M059J (cell line): ENCODE measurements around the gene ARHGAP18. TPM values are rescaled to one million over a fixed set of nuclear protein-coding genes. Genes with fewer than 3 reads are reported as not detected.
A peak's percentile ranks its signal among the peaks of the same experiment; 100 is the strongest.
"Not testable (repeated sequence)": the region's sequence is repeated elsewhere in the genome, so short reads cannot be mapped to it uniquely, and the experiment has no call there.

ENCODE experiments used
- DNase-seq: peaks from one replicate; pipeline ENCODE4 v3.0.0-alpha.2; 2012; ENCODE audit warnings: low read depth
- total RNA-seq: library from RNA; depleted of rRNA; stranded (reverse); fragments of >200 nt; shearing (Covaris generic); gene quantifications from 2 replicates; pipeline ENCODE4 v1.2.3, GENCODE V29; 2014

ARHGAP18 gene
- total RNA-seq, 1 experiment from 2014 or later, result 31.2 TPM

DNA sequence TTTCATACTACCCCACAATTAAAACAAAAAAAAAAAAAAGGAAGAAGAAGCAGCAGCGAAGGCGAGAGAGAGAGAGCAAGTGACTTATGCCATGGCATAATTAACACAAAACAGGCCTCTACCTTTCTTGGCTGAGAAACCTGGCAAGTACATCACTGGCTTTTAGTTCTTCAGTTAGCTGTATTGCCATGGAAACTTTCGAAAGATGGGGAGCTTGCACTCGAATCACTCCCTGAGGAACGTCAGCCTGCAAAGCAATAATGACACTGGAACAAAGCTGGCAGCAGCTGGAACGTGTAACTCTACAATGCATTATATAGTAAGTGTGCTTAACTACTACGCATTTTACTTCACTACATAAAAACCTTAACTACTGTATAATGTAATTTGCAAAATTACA, 126.1 kb downstream of the ARHGAP18 start:
- no peak for DNase-seq

DNA sequence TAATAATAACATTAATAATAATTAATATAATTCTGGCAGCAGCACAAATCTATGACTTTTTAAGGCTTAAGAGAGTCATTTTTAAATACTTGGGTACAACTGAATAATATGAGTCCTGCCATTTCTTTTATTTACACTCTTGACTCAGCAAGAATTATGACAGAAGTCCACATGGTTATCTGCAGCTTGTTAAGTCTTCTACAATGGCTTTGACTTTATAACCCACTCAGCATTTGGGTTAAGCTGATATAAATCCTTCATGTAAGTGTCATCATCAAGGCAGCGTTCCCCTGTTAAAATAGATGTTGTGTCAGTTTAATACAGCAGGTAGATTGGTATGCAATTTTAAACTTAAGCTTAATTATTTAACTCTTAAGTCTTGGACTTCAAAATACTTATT, 131.7 kb downstream of the ARHGAP18 start:
- no peak for DNase-seq

DNA sequence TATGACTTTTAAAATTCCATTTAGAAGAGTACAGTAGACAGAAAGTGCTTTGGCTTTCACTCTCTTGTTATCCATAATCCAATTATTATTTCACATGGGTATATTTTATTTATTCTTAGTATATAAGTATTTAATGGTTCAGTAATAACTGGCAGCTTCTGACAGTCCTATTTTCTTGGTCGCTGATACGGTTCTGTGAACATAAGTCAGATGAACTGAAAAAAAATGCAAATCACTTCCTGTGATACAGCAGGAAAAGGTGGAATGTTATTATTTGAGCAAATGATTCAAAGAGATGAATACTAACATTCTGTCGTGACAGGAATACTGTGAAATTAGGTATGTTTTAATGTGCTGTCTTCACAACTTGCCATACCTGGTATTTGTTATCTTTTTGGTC, 132.3 kb downstream of the ARHGAP18 start:
- no peak for DNase-seq

DNA sequence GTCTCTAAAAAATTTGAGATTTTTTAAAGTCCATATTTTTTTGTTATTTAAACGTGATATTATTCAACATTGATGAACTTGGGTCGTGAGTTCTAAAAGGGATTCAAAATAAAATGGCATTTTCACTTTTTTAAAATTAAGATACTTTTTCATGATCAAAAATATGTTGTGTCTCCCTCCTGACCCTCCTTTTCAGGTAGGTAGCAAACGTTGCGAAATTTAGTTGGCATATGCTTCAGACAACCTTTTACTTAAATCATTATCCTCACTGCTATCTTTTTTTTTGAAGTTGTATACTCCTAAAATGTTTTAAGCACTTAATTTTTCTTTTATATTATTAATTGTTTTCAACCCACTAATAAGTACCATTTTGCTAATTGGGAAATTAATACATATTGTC, 133.5 kb downstream of the ARHGAP18 start:
- DNase-seq, result no peak

DNA sequence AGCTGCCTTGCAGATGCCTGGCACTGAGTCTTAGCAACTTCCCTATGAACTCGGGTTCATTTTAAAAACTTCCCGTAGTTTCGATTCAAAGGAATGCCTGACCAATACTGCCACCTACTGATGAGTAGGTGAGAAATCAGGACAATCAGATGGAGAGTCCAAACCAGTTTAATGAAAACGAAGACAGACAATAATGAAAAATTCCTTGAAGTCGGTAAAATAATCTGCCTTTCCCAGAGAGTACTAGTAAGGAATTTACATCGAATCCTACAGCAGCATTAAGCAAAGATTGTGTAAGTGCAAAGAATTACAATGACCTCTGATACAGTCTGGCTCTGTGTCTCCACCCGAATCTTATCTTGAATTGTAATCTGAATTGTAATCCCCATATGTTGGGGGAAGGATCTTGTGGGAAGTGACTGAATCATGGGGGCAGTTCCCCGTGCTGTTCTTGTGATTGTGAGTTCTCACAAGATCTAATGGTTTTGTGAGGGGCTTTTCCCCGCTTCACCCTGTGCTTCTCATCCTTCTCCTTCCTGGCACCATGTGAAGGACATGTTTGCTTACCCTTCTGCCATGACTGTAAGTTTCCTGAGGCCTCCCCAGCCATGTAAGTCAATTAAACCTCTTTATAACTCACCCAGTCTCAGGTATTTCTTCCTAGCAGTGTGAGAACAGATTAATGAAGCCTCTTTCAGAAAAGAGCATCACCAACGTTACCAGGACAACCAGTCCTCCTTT, 134.4 kb downstream of the ARHGAP18 start:
- peak; percentile 74 for DNase-seq

DNA sequence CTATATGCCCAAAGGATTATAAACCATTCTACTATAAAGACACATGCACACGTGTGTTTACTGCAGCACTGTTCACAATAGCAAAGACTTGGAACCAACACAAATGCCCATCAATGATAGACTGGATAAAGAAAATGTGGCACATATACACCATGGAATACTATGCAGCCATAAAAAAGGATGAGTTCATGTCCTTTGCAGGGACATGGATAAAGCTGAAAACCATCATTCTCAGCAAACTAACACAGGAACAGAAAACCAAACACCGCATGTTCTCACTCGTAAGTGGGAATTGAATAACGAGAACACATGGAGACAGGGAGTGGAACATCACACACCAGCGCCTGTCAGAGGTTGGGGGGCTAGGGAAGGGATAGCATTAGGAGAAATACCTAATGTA, 135.4 kb downstream of the ARHGAP18 start:
- DNase-seq, result not testable (repeated sequence)

DNA sequence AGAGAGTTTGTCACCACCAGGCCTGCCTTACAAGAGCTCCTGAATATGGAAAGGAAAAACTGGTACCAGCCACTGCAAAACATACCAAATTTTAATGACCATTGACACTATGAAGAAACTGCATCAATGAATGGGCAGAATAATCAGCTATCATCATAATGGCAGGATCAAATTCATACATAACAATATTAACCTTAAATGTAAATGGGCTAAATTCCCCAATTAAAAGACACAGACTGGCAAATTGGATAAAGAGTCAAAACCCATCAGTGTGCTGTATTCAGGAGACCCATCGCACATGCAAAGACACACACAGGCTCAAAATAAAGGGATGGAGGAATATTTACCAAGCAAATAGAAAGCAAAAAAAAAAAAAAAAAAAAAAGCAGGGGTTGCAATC, 139.0 kb downstream of the ARHGAP18 start:
- not testable (repeated sequence) for DNase-seq

DNA sequence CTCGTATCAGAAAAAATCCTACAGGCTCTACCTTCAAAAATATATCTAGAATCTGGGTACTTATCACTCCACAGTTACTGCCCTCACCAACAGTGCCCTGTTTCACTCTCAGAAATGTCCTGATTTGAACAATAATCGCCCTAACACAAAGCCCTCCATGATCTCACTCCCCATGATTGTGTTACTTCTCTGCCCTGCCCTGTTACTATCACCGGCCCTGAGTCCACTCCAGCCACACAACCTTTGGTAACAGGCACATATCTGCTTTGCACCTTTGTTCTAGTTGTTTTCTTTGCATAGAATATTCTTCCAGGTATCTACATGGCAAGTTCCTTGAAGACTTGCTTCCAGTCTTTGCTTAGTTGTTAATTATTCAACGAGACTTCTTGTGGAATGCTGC, 142.0 kb downstream of the ARHGAP18 start:
- DNase-seq, result no peak

DNA sequence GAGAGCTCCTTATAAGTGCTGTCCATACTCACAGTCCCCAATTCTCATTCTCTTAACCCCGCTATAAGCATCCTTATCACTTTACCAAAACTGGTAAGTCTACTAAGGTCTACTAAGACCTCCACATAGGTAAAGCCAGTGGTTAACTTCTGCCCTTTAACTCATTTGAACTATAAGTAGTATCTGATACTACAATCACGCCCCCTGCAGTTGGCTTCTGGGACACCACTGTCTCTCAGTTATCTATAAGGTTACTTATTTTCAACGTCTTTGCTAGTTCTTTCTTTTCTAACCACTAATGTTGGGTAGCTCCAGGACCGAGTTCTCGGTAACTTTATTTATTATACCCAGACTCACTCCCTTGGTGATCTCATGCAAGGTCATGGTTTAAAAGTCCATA, 142.6 kb downstream of the ARHGAP18 start:
- peak; percentile 49 for DNase-seq

DNA sequence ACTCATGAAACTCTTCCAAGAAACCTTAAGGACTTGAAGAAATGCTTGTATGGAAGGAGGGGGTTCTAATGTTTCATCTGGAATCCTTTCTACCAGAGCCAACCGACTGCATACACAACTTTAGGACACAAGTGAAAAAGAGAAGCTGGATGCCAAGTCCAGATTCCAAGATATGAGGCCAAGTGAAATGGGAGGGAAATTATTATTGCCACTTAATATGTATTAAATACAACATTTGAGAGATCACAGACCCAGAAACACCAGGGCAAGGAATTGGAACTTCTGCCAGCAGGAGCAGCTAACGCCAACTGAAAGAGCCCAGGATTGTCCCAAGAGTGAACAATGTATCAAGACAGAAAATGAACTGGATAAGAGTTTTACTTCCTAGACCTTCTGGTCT, 144.2 kb downstream of the ARHGAP18 start:
- DNase-seq, result no peak

DNA sequence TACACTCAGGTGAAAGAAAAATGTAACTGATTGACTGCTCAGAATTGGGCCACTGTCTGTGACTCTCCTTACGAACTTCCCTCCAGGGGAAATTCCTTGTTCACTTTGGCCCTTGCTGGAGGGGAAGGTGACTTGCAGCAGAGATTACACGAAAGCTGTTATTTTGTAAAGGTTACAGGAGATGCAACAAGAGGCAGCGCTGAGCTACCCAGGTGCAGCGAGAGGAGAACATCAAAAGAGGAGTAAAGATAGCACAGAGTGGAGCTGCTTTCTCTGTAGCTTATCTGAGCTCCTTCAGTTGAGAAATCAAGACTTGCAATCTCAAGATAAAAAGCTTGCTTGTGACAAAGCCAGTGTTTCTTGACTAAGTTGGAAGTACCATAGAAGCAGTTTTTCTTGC, 144.6 kb downstream of the ARHGAP18 start:
- no peak for DNase-seq

DNA sequence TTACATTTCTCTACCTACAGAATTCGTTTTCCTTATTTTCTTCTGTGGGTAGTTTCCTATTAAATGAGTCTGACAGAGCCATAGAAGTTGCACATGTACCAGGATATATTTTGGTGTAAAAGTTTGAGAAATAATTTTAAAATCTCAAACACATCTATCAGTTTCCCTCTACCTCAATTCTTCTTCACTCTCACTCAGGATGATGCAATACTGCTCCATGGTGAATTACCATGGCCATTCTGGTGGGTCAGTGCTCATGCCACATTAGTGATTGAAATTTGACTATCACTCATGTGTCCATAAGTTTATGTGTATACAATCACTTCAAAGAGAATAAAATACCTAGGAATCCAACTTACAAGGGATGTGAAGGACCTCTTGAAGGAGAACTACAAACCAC, 151.7 kb downstream of the ARHGAP18 start:
- DNase-seq, result no peak

DNA sequence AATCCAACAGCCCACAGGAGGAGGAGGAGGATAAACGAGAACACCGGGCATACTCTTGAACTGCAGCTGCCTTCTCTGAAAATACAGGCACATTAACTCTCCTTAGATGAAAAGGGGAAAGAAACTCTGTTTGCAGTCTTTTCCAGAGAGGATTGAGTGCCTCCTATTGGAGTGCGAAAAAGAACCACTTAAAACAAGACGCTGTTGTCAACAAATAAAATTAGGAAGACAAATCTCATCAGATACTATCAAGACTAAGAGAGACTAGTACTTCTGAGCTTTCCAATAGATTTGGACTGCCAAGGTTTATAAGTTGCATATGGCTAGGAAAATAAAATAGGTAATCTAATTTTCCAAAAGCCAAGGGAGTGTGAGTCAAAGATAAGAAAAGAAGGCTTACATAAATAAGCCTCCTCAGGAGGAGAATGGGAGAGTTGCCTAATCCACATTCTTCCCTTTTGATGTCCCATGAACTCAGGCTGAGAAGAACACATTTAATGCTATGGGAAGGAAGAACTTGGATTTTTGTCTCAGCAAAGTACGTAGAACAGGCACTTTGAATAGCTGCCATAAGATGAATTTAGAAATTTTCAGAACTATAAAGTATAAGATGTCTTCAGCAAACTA, 154.7 kb downstream of the ARHGAP18 start:
- no peak for DNase-seq

DNA sequence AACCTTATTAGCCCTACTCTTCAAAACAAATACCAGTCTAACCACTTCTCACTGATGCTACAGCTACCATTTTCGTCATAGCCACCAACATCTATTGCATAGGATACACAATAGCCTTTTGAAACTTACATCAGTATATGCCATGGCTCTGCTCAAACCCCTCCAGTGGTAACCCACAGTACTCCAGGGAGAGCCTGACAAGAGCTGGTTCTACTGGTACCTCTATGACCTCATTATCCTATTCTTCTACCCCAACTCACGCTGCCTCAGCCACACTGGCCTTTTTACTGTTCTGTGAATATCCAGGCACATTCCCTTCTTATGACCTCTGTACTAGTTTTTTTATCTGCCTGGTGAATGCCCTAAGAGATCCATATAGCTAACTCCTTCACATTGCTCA, 157.6 kb downstream of the ARHGAP18 start:
- DNase-seq, result no peak

DNA sequence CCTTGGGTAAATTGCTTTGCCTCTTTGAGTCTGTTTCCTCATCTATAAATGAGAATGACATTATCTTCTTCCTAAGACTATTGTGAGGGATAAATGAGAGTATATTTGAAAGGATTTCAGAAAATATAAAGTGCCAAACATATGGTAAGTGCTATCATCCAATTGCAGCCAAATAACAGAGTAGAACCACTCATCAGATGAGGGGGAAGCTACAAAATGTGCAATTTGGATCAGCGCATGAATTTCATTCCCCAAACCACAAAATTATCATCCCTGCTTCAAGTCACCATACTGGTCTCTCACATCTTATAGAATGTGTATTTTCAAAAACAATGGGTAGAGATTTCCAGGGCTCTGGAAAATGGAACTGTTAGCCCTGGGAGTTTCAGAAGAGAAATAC, 158.5 kb downstream of the ARHGAP18 start:
- DNase-seq, result no peak

DNA sequence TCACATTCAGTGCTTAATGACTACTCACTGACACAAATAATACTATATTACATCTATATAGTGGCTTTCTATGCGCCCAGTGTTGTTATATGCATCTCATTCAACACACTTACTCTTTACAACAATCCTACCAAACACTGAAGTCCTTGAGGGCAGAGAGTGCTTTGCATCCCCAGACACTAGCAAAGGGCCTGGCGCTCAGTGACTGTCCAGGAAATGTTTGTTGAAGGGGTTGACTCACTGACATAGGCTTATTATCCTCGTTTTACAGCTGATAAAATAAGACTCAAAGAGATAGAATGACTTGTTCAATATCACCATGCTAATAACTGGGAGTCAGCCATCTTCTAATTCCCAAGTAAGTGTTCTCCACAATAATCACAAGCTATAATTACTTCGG, 163.3 kb downstream of the ARHGAP18 start:
- DNase-seq, result no peak

DNA sequence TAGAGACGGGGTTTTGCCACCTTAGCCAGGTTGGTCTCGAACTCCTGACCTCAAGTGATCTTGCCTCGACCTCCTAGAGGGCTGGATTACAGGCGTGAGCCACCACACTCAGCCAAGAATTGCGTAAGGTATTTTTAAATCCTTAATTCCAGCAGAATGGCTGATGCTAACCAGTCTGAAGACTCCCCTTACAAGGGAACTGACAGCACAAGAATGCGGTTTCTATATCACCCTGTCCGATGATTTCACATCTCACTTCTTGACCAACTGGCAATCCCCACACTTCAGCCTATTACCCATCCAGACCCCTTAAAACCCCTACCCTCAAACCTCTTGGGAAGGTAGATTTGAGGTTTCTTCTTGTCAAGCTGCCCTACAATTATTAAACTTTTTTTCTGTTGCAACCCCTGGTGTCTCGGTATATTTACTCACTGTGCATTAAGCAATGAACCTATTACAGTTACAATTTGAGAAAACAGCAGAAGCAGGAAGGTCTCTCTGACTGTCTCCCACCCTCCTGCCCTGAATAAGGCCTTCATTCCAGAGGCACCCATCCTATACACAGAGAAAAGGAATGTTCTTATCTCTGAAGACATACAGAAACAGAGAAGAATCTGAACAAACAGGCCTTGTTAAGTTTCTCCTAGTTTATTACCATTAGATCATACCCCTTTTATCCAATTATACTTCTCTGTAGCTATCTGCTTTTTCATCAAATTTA, 164.9 kb downstream of the ARHGAP18 start:
- DNase-seq, result no peak

DNA sequence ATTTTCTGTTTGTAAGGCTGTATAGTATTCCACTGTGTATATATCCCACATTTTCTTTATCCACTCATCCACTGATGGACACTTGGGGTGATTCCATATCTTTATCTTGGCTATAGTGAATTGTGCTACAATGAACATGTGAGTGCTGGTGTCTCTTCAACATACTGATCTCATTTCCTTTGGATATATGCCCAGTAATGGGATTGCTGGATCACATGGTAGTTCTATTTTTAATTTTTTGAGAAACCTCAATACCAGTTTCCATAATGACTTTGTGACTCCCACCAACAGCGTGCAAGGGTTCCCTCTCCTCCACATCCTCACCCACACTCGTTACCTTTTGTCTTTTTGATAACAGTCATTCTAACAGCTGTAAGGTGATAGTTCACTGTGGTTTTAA, 166.0 kb downstream of the ARHGAP18 start:
- peak; percentile 31 for DNase-seq

DNA sequence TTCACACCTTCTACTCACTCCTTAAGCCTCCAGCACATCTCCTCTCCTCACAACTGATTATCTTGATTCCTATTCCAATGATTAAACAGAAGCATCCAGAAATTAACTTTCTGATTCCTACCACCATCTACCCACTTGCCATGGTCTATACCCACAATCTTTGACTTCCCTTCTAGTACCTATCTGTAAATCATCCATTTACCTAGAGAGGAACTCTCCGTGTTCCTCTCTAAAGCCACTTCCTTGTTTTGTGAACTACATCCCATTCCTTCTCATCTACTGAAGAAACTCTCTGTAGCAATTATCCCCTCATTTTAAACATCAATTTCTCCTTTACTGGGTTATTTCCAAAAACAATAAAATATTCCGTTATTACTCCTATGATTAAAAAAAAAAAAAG, 167.3 kb downstream of the ARHGAP18 start:
- DNase-seq, result no peak

DNA sequence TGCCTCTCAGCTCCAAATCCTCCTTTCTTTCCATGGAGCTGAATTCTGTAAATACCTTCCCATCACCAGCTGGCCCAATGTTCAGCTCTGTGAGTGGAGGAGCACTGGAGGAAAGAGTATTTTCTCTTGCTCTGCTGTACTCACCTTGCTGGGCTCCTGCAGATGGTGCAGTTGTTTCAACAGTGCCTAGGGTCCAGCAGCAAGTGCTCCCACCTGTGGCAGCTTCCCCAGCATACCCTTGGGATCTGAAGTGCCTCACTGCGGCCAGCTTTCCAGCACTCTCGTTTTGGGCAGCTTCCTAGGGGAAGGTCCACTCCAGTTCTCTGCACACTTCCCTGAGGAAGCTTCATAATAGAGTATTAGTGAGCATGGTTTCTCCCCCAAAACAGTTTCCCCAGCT, 170.9 kb downstream of the ARHGAP18 start:
- DNase-seq, result no peak

DNA sequence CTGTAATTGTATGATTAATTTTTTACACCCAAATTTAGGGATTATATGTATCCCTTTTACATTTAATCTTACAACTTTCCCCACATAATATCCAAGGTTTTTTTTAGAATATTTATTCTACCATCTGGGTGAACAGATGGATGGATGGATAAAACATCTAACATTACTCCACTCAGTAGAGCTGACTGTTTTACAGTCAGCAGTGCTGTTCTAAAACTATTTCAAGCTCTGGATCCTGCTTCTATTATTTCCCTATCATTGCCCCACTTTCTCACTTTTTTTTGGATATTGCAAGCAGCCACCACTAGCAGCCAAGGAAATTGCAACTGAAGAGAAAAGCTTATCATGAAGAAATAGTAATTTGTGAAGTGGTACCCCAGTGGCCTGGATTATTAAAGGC, 173.7 kb downstream of the ARHGAP18 start:
- no peak for DNase-seq

DNA sequence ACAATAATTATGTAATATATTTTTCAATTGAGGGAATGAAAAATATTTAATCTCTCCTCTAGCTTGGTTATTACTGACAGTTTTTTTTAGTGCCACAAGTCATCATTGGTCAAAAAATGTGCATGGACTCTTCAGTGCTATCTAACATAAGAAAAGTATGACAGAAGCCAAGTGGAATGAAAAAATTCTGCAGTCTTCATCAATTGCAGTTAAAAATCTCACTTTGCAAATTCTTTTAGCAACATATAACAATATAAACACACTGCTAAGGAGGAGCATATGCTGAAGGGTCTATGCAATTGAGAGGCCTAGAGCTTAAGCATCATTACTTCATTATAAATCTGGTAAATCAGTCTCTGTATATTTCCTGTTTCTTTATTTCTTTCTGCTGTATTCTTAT, 175.1 kb downstream of the ARHGAP18 start:
- no peak for DNase-seq
